ENCODE data around the gene ATP2A2.

- no peak for TF ChIP-seq CTCF (IDR thresholded peaks at IDR 0.05)
- no peak for TF ChIP-seq POLR2A (IDR thresholded peaks at IDR 0.05; ENCODE audit: low read depth)
- no peak for TF ChIP-seq POLR2AphosphoS5 (IDR thresholded peaks at IDR 0.05)
- TF ChIP-seq EP300 (IDR thresholded peaks at IDR 0.05) = no peak
Observed at GRCh38 chr12:110287986-110288385, 6.9 kb downstream of the ATP2A2 start.
